ENCODE measurements around the gene COL9A3.

The COL9A3 gene

GRCh38 chr20:62792182-62792939 lies 24.5 kb upstream of the COL9A3 start:
- no peak overlapping the region for H3K4me3 ChIP-seq (ENCODE audit: low read length)
- no peak for TF ChIP-seq CTCF (conservative IDR thresholded peaks at IDR 0.05; ENCODE audit: low read depth, low read length)
- DNase-seq (ENCODE audit: low read depth) = no peak

GRCh38 chr20:62792940-62793756 lies 23.7 kb upstream of the COL9A3 start:
- H3K4me3 ChIP-seq (ENCODE audit: low read length) = no peak overlapping the region
- DNase-seq (ENCODE audit: low read depth) = no peak
- no peak for TF ChIP-seq CTCF (conservative IDR thresholded peaks at IDR 0.05; ENCODE audit: low read depth, low read length)

GRCh38 chr20:62793757-62794006 lies 23.2 kb upstream of the COL9A3 start:
- peak overlapping the region; percentile 32 for H3K4me3 ChIP-seq (ENCODE audit: low read length)
- TF ChIP-seq CTCF (conservative IDR thresholded peaks at IDR 0.05; ENCODE audit: low read depth, low read length) = no peak
- DNase-seq (ENCODE audit: low read depth) = no peak

- peak overlapping the region; percentile 57 for H3K4me3 ChIP-seq (ENCODE audit: low read length)
- no peak for TF ChIP-seq CTCF (conservative IDR thresholded peaks at IDR 0.05; ENCODE audit: low read depth, low read length)
- DNase-seq (ENCODE audit: low read depth) = peak; percentile 67
Measured at GRCh38 chr20:62794007-62794724, 22.7 kb upstream of the COL9A3 start.

- H3K4me3 ChIP-seq (ENCODE audit: low read length) = peak overlapping the region; percentile 57
- DNase-seq (ENCODE audit: low read depth) = no peak
- TF ChIP-seq CTCF (conservative IDR thresholded peaks at IDR 0.05; ENCODE audit: low read depth, low read length) = no peak
Measured at GRCh38 chr20:62795023-62795761, 21.7 kb upstream of the COL9A3 start.

GRCh38 chr20:62796699-62797491 lies 20.0 kb upstream of the COL9A3 start:
- H3K4me3 ChIP-seq (ENCODE audit: low read length) = peak overlapping the region; percentile 55
- TF ChIP-seq CTCF (conservative IDR thresholded peaks at IDR 0.05; ENCODE audit: low read depth, low read length) = no peak
- DNase-seq (ENCODE audit: low read depth) = no peak

Data from retinal pigment epithelial cell (primary cell).